Brain microvascular endothelial cell (primary cell): ENCODE results near the gene NFATC3.

Experiments used
- DNase-seq: peaks from one replicate; pipeline ENCODE4 v3.0.0-alpha.2; 2020
- H3K27ac ChIP-seq: fragments of 250-450 bp; sonication (Bioruptor Pico); 2 replicates; pipeline ENCODE4 v1.5.1; 2020; ENCODE audit warnings: mild to moderate bottlenecking, moderate library complexity
- H3K27me3 ChIP-seq: fragments of 250-450 bp; sonication (Bioruptor Pico); replicated peaks from 2 replicates; pipeline ENCODE4 v1.5.1; 2020; ENCODE audit warnings: mild to moderate bottlenecking
- H3K36me3 ChIP-seq: fragments of 250-450 bp; sonication (Bioruptor Pico); replicated peaks from 2 replicates; pipeline ENCODE4 v1.5.1; 2020; ENCODE audit warnings: mild to moderate bottlenecking
- H3K4me3 ChIP-seq: 2 replicates; pipeline ENCODE4 v1.5.1; 2011; ENCODE audit warnings: low read depth, mild to moderate bottlenecking, control low read depth, low read length, moderate library complexity
- in situ Hi-C: cut with HindIII; loops from 2 replicates; pipeline ENCODE4 v1.10.0; 2017; ENCODE audit warnings: low sequenced_read_pairs, low pct_ligation_motif_present
- TF ChIP-seq, protein P1 (sequence below): IDR thresholded peaks from 2 replicates; pipeline ENCODE4 v1.5.1; 2011; ENCODE audit warnings: low read depth, mild to moderate bottlenecking, moderate library complexity, low read length, control low read depth, inconsistent platforms; ENCODE audit errors: missing control alignments

Gene NFATC3

DNA sequence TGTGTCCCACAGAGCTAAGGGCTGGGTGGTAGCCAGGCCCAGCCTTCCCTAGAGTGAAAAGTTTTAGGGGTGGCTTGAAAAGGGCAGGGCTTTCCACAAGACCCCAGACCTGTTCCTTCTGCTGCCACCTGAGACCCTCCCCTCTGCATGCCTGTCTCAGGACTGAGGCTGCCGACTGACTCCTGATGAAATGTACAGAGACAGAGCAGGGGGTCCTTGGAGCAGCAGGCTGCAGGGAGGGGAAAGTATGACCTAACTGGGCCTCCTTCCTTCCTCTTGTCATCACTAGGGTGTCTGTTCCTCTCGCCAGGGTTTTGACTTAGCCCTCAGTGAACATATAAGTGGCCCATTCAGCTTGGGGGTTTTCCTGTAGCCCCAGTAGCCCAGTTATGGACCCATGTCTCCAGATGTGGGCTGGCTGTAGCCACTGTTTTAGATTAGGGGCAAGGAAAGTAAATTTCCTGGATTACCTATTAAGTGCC lies 14.9 kb upstream of the NFATC3 start:
- Histone ChIP-seq H3K27ac (no peak overlapping the region), H3K27me3 (no peaks in the 10 kb centered on the region), H3K4me3 (no peak overlapping the region), H3K36me3 (peaks cover 24% of the 10 kb centered on the region)
- TF ChIP-seq, protein P1, sequence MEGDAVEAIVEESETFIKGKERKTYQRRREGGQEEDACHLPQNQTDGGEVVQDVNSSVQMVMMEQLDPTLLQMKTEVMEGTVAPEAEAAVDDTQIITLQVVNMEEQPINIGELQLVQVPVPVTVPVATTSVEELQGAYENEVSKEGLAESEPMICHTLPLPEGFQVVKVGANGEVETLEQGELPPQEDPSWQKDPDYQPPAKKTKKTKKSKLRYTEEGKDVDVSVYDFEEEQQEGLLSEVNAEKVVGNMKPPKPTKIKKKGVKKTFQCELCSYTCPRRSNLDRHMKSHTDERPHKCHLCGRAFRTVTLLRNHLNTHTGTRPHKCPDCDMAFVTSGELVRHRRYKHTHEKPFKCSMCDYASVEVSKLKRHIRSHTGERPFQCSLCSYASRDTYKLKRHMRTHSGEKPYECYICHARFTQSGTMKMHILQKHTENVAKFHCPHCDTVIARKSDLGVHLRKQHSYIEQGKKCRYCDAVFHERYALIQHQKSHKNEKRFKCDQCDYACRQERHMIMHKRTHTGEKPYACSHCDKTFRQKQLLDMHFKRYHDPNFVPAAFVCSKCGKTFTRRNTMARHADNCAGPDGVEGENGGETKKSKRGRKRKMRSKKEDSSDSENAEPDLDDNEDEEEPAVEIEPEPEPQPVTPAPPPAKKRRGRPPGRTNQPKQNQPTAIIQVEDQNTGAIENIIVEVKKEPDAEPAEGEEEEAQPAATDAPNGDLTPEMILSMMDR, result no peak
- in situ Hi-C loops, result no loop called here
- DNase-seq, result no peak

DNA sequence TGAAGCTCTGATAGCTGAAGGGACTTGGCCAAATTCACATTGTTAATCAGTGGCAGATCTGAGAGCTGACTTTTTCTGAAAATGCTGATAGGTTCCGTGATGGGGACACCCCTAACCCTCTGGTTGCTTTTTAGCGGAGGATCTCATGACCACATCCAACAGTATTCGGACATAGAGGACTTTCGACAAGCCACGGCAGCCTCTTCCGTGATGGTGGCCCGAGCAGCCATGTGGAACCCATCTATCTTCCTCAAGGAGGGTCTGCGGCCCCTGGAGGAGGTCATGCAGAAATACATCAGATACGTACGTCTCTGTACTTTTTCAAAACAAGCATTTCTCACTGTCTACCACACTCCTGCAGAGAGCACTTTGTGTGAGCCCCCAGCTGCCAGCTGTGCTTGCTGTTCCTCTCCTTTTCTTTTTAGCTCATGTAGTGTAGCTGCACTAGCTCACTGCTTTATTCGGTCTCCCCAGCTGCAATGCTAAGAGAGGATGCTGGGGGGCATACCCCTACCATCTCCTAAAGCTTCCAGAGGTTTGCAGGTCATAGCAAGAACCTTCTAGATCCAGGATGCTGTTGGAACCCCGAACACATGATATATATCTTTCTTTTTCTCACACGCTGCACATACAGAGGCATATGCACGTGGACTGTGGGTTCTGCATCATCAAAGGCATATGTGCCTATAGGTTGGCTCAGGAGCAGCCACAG lies 14.2 kb upstream of the NFATC3 start:
- no peak overlapping the region for H3K4me3 ChIP-seq
- DNase-seq, result no peak
- H3K36me3 ChIP-seq, result peaks cover 28% of the 10 kb centered on the region
- no peak overlapping the region for H3K27ac ChIP-seq
- TF ChIP-seq, protein P1, result no peak
- in situ Hi-C loops, result no loop called here
- no peaks in the 10 kb centered on the region for H3K27me3 ChIP-seq

DNA sequence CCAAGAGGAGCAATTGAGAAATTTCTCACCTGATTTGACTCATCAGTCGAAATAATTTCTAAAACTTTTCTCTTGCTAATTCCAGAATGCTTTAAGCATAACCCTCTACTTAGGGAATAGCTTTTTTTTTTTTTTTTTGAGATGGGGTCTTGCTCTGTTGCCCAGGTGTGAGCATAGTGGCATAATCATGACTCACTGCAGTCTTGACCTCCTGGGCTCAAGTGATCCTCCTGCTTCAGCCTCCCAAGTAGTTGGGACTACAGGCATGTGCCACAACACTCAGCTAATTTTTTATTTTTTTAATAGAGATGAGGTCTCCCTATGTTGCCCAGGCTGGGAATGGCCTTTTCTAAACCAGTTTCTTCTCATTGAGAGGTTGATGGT lies 13.7 kb upstream of the NFATC3 start:
- TF ChIP-seq, protein P1, result no peak
- in situ Hi-C loops, result no loop called here
- Histone ChIP-seq H3K27me3 (no peaks in the 10 kb centered on the region), H3K27ac (no peak overlapping the region), H3K36me3 (peaks cover 29% of the 10 kb centered on the region), H3K4me3 (no peak overlapping the region)
- no peak for DNase-seq

DNA sequence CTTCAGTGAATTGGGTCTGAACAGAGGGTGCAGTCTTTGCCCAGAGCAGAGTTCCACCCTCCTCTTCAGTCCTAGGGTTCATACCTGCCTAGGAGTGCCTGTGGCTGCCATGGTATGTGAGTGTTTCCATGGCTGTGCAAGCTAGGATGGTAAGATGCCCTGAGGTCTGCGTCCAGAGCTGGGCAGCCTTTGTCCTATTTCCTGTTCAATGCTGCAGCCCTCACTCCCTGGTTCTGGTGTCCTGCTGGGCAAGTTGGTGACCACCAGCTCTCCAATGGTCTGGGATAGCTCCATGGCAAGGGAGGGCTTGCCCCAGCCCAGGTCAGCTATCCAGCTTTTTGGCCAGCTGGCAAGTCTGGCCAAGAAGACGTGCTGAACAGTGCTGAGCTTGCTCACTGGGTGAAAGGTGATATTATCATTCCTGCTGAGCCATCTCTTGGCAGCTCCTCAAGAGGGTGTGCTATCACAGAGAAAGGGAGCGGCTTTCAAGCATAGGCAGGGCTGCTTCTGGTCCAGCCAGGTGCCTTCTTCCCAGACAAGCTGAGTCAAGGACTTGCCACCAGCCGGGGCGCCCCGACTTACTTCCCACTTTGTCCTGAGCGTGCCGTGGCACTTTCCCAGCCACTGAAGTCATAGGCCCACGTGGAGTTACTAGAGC lies 13.0 kb upstream of the NFATC3 start:
- H3K4me3 ChIP-seq, result no peak overlapping the region
- TF ChIP-seq, protein P1, result no peak
- no peaks in the 10 kb centered on the region for H3K27me3 ChIP-seq
- H3K27ac ChIP-seq, result no peak overlapping the region
- DNase-seq, result peak; percentile 55
- H3K36me3 ChIP-seq, result peaks cover 31% of the 10 kb centered on the region
- in situ Hi-C loops, result no loop called here

DNA sequence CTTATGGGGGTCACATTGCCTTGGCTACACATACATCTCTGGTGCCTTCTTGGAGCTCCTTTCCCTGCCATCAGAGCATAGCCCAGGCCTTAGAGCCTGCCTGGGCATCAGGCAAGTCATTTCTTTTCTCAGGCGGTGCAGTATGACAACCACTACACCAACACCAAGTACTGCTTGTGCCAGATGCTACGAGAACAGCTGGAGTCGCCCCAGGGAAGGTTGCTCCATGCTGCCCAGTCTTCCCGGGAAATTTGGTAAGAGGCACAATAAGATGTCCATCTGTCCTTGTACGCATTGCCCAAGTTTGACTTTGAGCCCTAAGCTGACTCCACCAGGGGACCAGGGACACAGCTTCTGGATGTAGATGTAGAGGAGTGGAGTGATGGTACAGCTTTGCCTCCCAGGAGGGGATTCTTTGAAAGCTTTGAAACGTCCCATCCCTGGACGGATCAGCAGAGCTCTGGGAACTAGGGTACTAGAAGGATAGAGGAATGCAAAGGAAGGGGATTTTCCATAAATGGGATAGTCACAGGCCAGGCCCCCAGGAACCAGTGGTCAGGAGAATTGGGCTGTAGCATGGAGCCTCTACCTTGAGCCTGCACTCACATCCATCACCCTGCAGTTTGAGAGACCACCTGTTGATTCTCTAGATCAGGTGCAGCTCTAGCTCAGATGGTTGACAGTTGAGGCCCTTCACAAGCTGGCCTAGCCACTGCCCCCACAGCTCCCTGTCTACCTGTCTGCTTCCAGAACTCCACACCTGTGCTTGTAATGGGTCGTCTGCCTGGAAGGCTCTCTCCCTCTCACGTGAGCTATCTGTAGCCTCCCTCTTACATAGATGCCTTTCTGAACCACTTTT lies 11.0 kb upstream of the NFATC3 start:
- H3K36me3 ChIP-seq, result peaks cover 43% of the 10 kb centered on the region
- no peak for DNase-seq
- TF ChIP-seq, protein P1, result no peak
- in situ Hi-C loops, result no loop called here
- H3K27ac ChIP-seq, result no peak overlapping the region
- no peak overlapping the region for H3K4me3 ChIP-seq
- no peaks in the 10 kb centered on the region for H3K27me3 ChIP-seq
